Spinal cord (tissue), 10 donors: ENCODE measurements around the gene ERC2. TPM values are rescaled to one million over a fixed set of nuclear protein-coding genes. Genes with fewer than 3 reads are reported as not detected.

Experiments
- DNase-seq, 6 donors: peaks; one replicate each; pipeline versions ENCODE4 v3.0.0 to v3.0.0-alpha.2; 2013 to 2015; ENCODE audit warnings: low spot score in 6 of 6, low read depth in 4 of 6
- H3K27ac ChIP-seq: one replicate; pipeline ENCODE4 v1.5.1; 2013; ENCODE audit warnings: low read depth, low read length, control low read depth
- H3K27me3 ChIP-seq: one replicate; pipeline ENCODE4 v1.6.1; 2013; ENCODE audit warnings: low read length; ENCODE audit not compliant: control insufficient read depth, insufficient read depth
- H3K36me3 ChIP-seq: one replicate; pipeline ENCODE4 v1.6.1; 2013; ENCODE audit warnings: low read length; ENCODE audit not compliant: control insufficient read depth, insufficient read depth
- H3K4me1 ChIP-seq: one replicate; pipeline ENCODE4 v1.6.1; 2013; ENCODE audit warnings: low read length; ENCODE audit not compliant: control insufficient read depth, insufficient read depth
- H3K4me3 ChIP-seq: one replicate; pipeline ENCODE4 v1.5.1; 2013; ENCODE audit warnings: low read depth, low read length, control low read depth
- H3K9me3 ChIP-seq: one replicate; pipeline ENCODE4 v1.6.1; 2013; ENCODE audit warnings: low read length; ENCODE audit not compliant: control insufficient read depth, insufficient read depth
- WGBS: methylation state at CpG from one replicate; pipeline ENCODE4 v1.1.5; 2013; ENCODE audit warnings: missing lambda C conversion rate; ENCODE audit not compliant: insufficient coverage; 5-methylcytosine and 5-hydroxymethylcytosine counted together
- polyA plus RNA-seq, 2 donors: library from polyadenylated mRNA; unstranded; fragments of 120-200 nt; gene quantifications; one replicate each; pipeline ENCODE4 v1.2.1, GENCODE V29; 2013; ENCODE audit not compliant: insufficient read length in 2 of 2
- total RNA-seq, 2 donors: library from RNA; depleted of rRNA in 1 of 2; stranded (reverse); fragments of 120-200 nt in 1 of 2; fragments of >200 nt in 1 of 2; gene quantifications; one replicate each; pipeline versions ENCODE4 v1.2.3 to v1.2.4, GENCODE V29; 2013 to 2014
- donor health status: healthy.

The ERC2 gene
- total and polyA plus RNA-seq, 4 donors = 24.0 to 51.3 (median 29.7) TPM

- Histone ChIP-seq H3K36me3 (no peaks in the 10 kb centered on the region), H3K4me3 (no peak overlapping the region), H3K27me3 (no peaks in the 10 kb centered on the region), H3K4me1 (no peaks in the 10 kb centered on the region), H3K9me3 (no peaks in the 10 kb centered on the region), H3K27ac (no peak overlapping the region)
- no peak for DNase-seq
Observed at GRCh38 chr3:55724407-55724784, 743.9 kb downstream of the ERC2 start.

GRCh38 chr3:55723653-55724406 is 744.4 kb downstream of the ERC2 start:
- H3K36me3 ChIP-seq = no peaks in the 10 kb centered on the region
- 71% methylated on average over 4 of the region's 5 CpGs for WGBS

GRCh38 chr3:55721716-55722484 is 746.4 kb downstream of the ERC2 start:
- Histone ChIP-seq H3K4me1 (no peaks in the 10 kb centered on the region), H3K36me3 (no peaks in the 10 kb centered on the region), H3K4me3 (no peak overlapping the region), H3K27ac (no peak overlapping the region), H3K27me3 (no peaks in the 10 kb centered on the region), H3K9me3 (no peaks in the 10 kb centered on the region)
- no peak for DNase-seq
- 60% methylated on average over 2 of the region's 5 CpGs for WGBS

More at GRCh38 chr3:55723653-55724406, 744.4 kb downstream of the ERC2 start:
- no peak for DNase-seq
- Histone ChIP-seq H3K4me1 (no peaks in the 10 kb centered on the region), H3K27me3 (no peaks in the 10 kb centered on the region), H3K4me3 (no peak overlapping the region), H3K9me3 (no peaks in the 10 kb centered on the region), H3K27ac (no peak overlapping the region)

- Histone ChIP-seq H3K27me3 (no peaks in the 10 kb centered on the region), H3K9me3 (no peaks in the 10 kb centered on the region), H3K27ac (no peak overlapping the region), H3K4me1 (no peaks in the 10 kb centered on the region), H3K36me3 (no peaks in the 10 kb centered on the region), H3K4me3 (no peak overlapping the region)
- no peak for DNase-seq
Observed at GRCh38 chr3:55720614-55721013, 747.7 kb downstream of the ERC2 start.

GRCh38 chr3:55719508-55719907 is 748.8 kb downstream of the ERC2 start:
- Histone ChIP-seq H3K9me3 (no peaks in the 10 kb centered on the region), H3K4me3 (no peak overlapping the region), H3K4me1 (no peaks in the 10 kb centered on the region), H3K27me3 (no peaks in the 10 kb centered on the region), H3K27ac (no peak overlapping the region), H3K36me3 (no peaks in the 10 kb centered on the region)
- no peak for DNase-seq

- no CpG with 5 or more reads among the region's 3 CpGs for WGBS
- no peaks in the 10 kb centered on the region for H3K4me1 ChIP-seq
- H3K4me3 ChIP-seq = no peak overlapping the region
- no peak for DNase-seq
- H3K27ac ChIP-seq = no peak overlapping the region
- H3K9me3 ChIP-seq = no peaks in the 10 kb centered on the region
- no peaks in the 10 kb centered on the region for H3K36me3 ChIP-seq
- H3K27me3 ChIP-seq = no peaks in the 10 kb centered on the region
Observed at GRCh38 chr3:55719006-55719405, 749.3 kb downstream of the ERC2 start.

- Histone ChIP-seq H3K27me3 (no peaks in the 10 kb centered on the region), H3K36me3 (no peaks in the 10 kb centered on the region), H3K9me3 (no peaks in the 10 kb centered on the region), H3K27ac (no peak overlapping the region), H3K4me1 (no peaks in the 10 kb centered on the region), H3K4me3 (no peak overlapping the region)
- DNase-seq = no peak
- WGBS = no CpG with 5 or more reads among the region's 1 CpG
Observed at GRCh38 chr3:55718521-55718921, 749.7 kb downstream of the ERC2 start.

GRCh38 chr3:55718074-55718473 is 750.2 kb downstream of the ERC2 start:
- no peaks in the 10 kb centered on the region for H3K27me3 ChIP-seq
- DNase-seq = peak in 1 of 6 donors; percentile 20
- H3K9me3 ChIP-seq = no peaks in the 10 kb centered on the region
- no peak overlapping the region for H3K27ac ChIP-seq
- H3K4me3 ChIP-seq = no peak overlapping the region
- no peaks in the 10 kb centered on the region for H3K4me1 ChIP-seq
- WGBS = 100% methylated on average over 1 of the region's 4 CpGs
- H3K36me3 ChIP-seq = no peaks in the 10 kb centered on the region

GRCh38 chr3:55717481-55717880 is 750.8 kb downstream of the ERC2 start:
- Histone ChIP-seq H3K4me1 (no peaks in the 10 kb centered on the region), H3K4me3 (no peak overlapping the region), H3K36me3 (no peaks in the 10 kb centered on the region), H3K27ac (no peak overlapping the region), H3K9me3 (no peaks in the 10 kb centered on the region), H3K27me3 (no peaks in the 10 kb centered on the region)
- WGBS = no CpG with 5 or more reads among the region's 5 CpGs
- no peak for DNase-seq

- no peaks in the 10 kb centered on the region for H3K9me3 ChIP-seq
- H3K4me1 ChIP-seq = no peaks in the 10 kb centered on the region
- H3K4me3 ChIP-seq = no peak overlapping the region
- no peak overlapping the region for H3K27ac ChIP-seq
- 100% methylated on average over 1 of the region's 2 CpGs for WGBS
- no peaks in the 10 kb centered on the region for H3K36me3 ChIP-seq
- no peaks in the 10 kb centered on the region for H3K27me3 ChIP-seq
- no peak for DNase-seq
Observed at GRCh38 chr3:55716611-55717225, 751.5 kb downstream of the ERC2 start.
